ENCODE measurements around the gene SH3BP4. TPM values are rescaled to one million over a fixed set of nuclear protein-coding genes. Genes with fewer than 3 reads are reported as not detected.

SH3BP4 gene
- total RNA-seq, 1 donor from 2014 or later: 44.1 TPM

- Mint-ChIP-seq H3K4me3 (peak overlapping the region; percentile 28), H3K36me3 (peaks cover 25% of the 10 kb centered on the region)
- no peak for DNase-seq (ENCODE audit: low spot score in 2 of 2, unreplicated experiment in 2 of 2)
Observed at GRCh38 chr2:235000426-235001236, 48.8 kb downstream of the SH3BP4 start.

GRCh38 chr2:235001237-235002133 is 49.7 kb downstream of the SH3BP4 start:
- no peak for TF ChIP-seq CTCF (IDR thresholded peaks at IDR 0.05; ENCODE audit: unreplicated experiment)
- H3K27ac Mint-ChIP-seq: peak overlapping the region; percentile 94
- H3K4me3 Mint-ChIP-seq: peak overlapping the region; percentile 28
- no peaks in the 10 kb centered on the region for H3K27me3 Mint-ChIP-seq (ENCODE audit: low read depth)
- peaks cover 63% of the 10 kb centered on the region for H3K4me1 Mint-ChIP-seq
- H3K36me3 Mint-ChIP-seq: peaks cover 22% of the 10 kb centered on the region
- no peaks in the 10 kb centered on the region for H3K9me3 Mint-ChIP-seq
- DNase-seq (ENCODE audit: low spot score in 2 of 2, unreplicated experiment in 2 of 2): no peak

More at GRCh38 chr2:235000426-235001236, 48.8 kb downstream of the SH3BP4 start:
- TF ChIP-seq CTCF (IDR thresholded peaks at IDR 0.05; ENCODE audit: unreplicated experiment): no peak
- Mint-ChIP-seq H3K27ac (peak overlapping the region; percentile 94), H3K9me3 (no peaks in the 10 kb centered on the region), H3K4me1 (peaks cover 63% of the 10 kb centered on the region), H3K27me3 (ENCODE audit: low read depth) (no peaks in the 10 kb centered on the region)

GRCh38 chr2:235002198-235003095 is 50.6 kb downstream of the SH3BP4 start:
- no peak overlapping the region for H3K4me3 Mint-ChIP-seq
- H3K36me3 Mint-ChIP-seq: peaks cover 19% of the 10 kb centered on the region
- no peak for DNase-seq (ENCODE audit: low spot score in 2 of 2, unreplicated experiment in 2 of 2)
- no peak for TF ChIP-seq CTCF (IDR thresholded peaks at IDR 0.05; ENCODE audit: unreplicated experiment)
- no peaks in the 10 kb centered on the region for H3K9me3 Mint-ChIP-seq
- H3K4me1 Mint-ChIP-seq: peaks cover 69% of the 10 kb centered on the region
- H3K27me3 Mint-ChIP-seq (ENCODE audit: low read depth): no peaks in the 10 kb centered on the region
- peak overlapping the region; percentile 21 for H3K27ac Mint-ChIP-seq

- Mint-ChIP-seq H3K36me3 (peaks cover 17% of the 10 kb centered on the region), H3K4me3 (no peak overlapping the region), H3K27me3 (ENCODE audit: low read depth) (no peaks in the 10 kb centered on the region), H3K9me3 (no peaks in the 10 kb centered on the region), H3K27ac (peak overlapping the region; percentile 59), H3K4me1 (peaks cover 75% of the 10 kb centered on the region)
- no peak for DNase-seq (ENCODE audit: low spot score in 2 of 2, unreplicated experiment in 2 of 2)
- no peak for TF ChIP-seq CTCF (IDR thresholded peaks at IDR 0.05; ENCODE audit: unreplicated experiment)
Observed at GRCh38 chr2:235003096-235003775, 51.4 kb downstream of the SH3BP4 start.
